Neuron (in vitro differentiated cells): ENCODE results near the gene MYPN.
A peak's percentile ranks its signal among the peaks of the same experiment; 100 is the strongest.

ENCODE experiments used
- H2AFZ ChIP-seq: one replicate; pipeline ENCODE4 v1.6.1; 2013; ENCODE audit warnings: low read depth, mild to moderate bottlenecking, inconsistent platforms, low read length, moderate library complexity
- H3K27me3 ChIP-seq: one replicate; pipeline ENCODE4 v1.6.1; 2013; ENCODE audit warnings: low read length; ENCODE audit not compliant: insufficient read depth
- H3K36me3 ChIP-seq: one replicate; pipeline ENCODE4 v1.6.1; 2013; ENCODE audit warnings: low read length; ENCODE audit not compliant: insufficient read depth
- H3K4me1 ChIP-seq: one replicate; pipeline ENCODE4 v1.6.1; 2013; ENCODE audit warnings: low read length; ENCODE audit not compliant: insufficient read depth
- H3K4me3 ChIP-seq: 2 replicates; pipeline ENCODE4 v1.5.1; 2013; ENCODE audit warnings: mild to moderate bottlenecking, low read length, moderate library complexity
- H3K9me3 ChIP-seq: one replicate; pipeline ENCODE4 v1.6.1; 2013; ENCODE audit warnings: low read length

Gene MYPN

DNA sequence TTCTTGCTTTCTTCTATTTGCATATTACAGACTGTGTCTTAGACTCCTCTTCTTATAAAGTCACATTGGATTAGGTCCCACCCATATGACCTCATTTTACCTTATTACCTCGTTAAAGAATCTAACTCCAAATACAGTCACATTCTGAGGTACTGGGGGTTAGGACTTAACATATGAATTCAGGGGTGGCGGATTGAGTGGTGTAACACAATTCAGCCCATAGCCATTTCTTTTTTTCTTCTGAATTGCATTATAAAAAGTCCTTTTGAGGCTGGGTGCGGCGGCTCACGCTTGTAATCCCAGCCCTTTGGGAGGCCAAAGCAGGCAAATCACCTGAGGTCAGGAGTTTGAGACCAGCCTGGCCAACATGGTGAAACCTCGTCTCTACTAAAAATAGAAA, 27.4 kb upstream of the MYPN start:
- no peak overlapping the region for H2AFZ ChIP-seq
- H3K4me3 ChIP-seq, result no peak overlapping the region
- no peaks in the 10 kb centered on the region for H3K36me3 ChIP-seq
- H3K27me3 ChIP-seq, result no peaks in the 10 kb centered on the region
- H3K9me3 ChIP-seq, result no peaks in the 10 kb centered on the region
- no peaks in the 10 kb centered on the region for H3K4me1 ChIP-seq

DNA sequence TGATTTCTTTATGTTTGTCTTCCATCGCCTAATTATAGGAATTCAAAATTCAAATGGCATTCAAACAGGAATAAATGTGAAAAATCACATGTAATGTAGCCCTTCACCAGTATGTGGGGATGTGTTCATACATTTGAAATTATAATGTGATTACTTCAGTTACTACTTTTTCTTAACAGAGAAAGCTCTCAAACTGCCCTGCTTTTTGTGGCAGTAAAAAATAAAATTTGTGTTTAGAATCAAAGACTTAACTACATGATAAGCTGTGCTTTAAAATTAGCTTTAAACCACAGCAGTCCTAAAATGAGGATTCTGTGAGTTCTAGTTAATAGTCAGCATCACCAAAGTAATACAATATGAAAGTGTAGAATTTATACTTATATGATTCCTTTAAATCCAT, 26.4 kb upstream of the MYPN start:
- H3K36me3 ChIP-seq, result no peaks in the 10 kb centered on the region
- H3K9me3 ChIP-seq, result no peaks in the 10 kb centered on the region
- peak overlapping the region; percentile 22 for H2AFZ ChIP-seq
- no peaks in the 10 kb centered on the region for H3K4me1 ChIP-seq
- peaks cover 4% of the 10 kb centered on the region for H3K27me3 ChIP-seq
- H3K4me3 ChIP-seq, result no peak overlapping the region

DNA sequence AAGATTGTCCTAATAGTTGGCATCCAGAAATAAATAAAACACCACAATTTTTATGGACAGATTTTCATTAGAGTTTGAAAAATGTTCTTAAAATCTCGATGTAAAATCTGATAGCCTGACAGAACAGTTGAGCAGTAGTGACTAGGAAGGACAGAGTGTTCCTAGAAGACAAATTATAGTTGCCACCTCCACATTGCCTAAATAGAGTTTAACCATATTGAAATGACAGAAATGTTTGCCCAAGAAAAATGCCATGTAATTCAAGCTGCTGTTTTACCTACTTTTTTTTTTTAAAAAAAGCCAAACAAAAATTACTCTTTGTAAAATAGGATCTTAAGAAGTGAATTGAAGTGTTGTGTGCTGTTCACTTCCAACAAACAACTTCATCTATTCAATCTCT, 25.3 kb upstream of the MYPN start:
- H3K36me3 ChIP-seq, result no peaks in the 10 kb centered on the region
- no peaks in the 10 kb centered on the region for H3K4me1 ChIP-seq
- H3K9me3 ChIP-seq, result no peaks in the 10 kb centered on the region
- H2AFZ ChIP-seq, result no peak overlapping the region
- H3K4me3 ChIP-seq, result no peak overlapping the region
- H3K27me3 ChIP-seq, result peaks cover 4% of the 10 kb centered on the region

DNA sequence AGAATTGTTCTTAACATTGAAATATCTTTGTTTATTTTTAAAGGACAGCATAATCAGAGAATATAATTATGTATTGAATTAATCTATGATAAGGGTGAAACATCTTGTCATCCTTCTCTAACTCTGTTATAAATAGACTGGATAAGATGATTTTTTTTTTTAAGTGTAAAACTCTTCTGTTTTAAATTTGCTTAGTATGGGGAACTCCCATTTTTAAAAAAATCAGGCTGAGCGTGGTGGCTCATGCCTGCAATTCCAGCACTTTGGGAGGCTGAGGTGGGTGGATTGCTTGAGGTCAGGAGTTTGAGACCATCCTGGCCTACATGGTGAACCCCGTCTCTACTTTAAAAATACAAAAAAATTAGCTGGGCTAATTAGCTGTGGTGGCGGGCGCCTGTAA, 24.8 kb upstream of the MYPN start:
- Histone ChIP-seq H3K9me3 (no peaks in the 10 kb centered on the region), H3K36me3 (no peaks in the 10 kb centered on the region), H3K4me3 (no peak overlapping the region), H3K27me3 (peaks cover 4% of the 10 kb centered on the region), H2AFZ (no peak overlapping the region), H3K4me1 (no peaks in the 10 kb centered on the region)

DNA sequence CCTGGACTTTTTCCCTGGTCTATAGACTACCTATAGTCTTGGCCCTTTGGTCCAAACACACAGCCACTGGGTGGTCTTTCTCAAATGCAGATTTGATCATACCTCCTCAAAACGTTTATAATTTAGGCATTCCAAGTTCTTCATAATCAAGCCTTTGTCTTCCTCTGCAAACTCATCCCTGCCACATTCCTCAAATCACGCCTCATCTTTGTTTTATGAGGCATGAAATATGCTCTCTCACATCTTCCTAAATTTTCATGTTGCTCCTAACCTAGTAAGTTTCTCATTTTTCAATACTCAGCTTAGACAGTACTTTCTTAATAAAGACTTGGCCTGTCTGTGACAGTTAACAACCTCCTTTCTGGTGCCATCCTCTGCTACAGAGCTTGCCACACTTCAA, 23.3 kb upstream of the MYPN start:
- no peaks in the 10 kb centered on the region for H3K4me1 ChIP-seq
- peaks cover 4% of the 10 kb centered on the region for H3K27me3 ChIP-seq
- H3K9me3 ChIP-seq, result no peaks in the 10 kb centered on the region
- H3K4me3 ChIP-seq, result no peak overlapping the region
- no peak overlapping the region for H2AFZ ChIP-seq
- no peaks in the 10 kb centered on the region for H3K36me3 ChIP-seq

DNA sequence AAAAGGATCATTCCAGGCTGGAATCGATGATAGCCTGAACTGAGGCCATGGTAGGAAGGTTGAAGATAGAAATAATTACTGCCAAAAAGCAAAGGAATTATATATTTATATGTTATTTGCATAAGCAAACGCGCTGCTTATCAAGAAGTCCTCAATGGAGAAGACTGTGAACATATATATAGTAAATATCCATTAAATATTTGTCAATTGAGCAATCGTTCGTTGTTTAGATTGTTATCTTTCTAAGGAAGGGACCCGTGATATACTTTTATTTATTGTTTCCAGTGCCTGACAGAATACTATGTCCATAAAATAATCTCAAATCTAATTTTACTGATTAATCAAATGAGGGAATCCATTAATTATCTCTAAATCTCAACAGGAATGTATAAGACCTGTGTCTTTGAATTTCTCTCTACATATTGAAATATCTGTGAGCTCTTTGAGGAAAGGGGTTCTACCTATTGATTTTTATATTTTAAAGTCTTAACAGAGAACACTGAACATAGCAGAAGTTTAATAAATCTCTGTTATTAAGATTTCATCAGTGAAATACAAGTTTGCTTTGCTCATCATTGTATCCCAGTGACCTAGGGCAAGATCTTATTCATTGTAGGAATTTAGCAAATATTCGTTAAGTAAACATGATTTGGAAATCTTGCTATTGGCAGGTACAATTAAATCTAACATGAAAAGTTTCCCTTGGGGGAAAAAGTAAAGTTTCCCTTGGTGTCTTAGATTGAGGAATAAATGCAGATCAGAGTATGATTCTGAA, 22.2 kb upstream of the MYPN start:
- Histone ChIP-seq H3K9me3 (no peaks in the 10 kb centered on the region), H3K27me3 (peaks cover 4% of the 10 kb centered on the region), H3K4me1 (no peaks in the 10 kb centered on the region), H3K4me3 (no peak overlapping the region), H2AFZ (no peak overlapping the region), H3K36me3 (no peaks in the 10 kb centered on the region)

DNA sequence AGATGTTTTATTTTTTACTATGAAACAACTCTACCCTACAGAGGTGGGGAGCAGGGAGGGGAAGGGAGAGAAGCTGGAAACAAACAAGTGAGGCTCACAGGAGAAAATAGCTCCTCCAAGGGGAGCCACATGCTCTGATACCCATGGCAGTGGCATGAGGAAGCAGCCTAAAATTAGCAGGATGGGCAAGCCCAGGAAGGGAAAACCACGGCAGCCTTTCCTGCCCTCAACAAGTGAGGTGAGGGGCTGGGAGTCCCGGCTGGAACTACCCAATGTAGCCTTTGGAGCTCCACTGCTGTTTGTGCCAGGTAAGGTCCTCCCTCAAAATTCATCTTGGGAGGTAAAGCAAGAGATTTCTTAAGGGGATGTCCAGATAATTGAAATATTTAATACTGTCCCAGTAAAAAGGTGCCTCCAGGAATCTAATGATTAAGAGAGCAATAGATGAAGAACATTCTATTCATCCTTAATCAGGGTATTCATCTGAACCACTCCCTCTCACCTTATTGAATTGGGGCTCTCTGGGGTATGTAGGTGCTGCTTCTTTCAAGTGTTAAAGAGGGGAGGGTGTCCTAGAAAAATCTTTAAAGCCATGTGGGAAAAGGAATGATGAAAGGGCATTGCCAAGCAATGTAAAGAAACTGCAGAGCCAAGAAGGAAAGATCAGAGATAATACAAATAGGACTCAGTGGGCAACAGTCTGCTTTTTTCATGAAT, 21.4 kb upstream of the MYPN start:
- H3K9me3 ChIP-seq, result no peaks in the 10 kb centered on the region
- no peaks in the 10 kb centered on the region for H3K36me3 ChIP-seq
- H3K27me3 ChIP-seq, result peaks cover 4% of the 10 kb centered on the region
- no peak overlapping the region for H3K4me3 ChIP-seq
- H2AFZ ChIP-seq, result no peak overlapping the region
- no peaks in the 10 kb centered on the region for H3K4me1 ChIP-seq

DNA sequence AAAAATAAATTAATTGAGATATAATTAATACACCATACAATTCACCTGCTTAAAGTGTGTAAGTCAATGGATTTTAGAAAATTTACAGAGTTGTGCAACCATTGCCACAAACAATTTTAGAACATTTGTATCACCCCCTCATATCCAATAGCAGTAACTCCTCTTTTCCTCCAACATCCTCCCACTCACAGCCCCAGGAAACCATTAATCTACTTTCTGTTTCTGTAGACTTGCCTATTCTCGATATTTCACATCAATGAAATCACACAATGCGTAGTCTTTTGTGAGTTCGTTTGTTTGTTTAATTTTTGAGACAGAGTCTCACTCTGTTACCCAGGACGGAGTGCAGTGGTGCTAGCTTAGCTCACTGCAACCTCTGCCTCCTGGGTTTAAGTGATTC, 20.5 kb upstream of the MYPN start:
- Histone ChIP-seq H3K4me3 (no peak overlapping the region), H3K36me3 (no peaks in the 10 kb centered on the region), H3K27me3 (peaks cover 4% of the 10 kb centered on the region), H3K4me1 (no peaks in the 10 kb centered on the region), H3K9me3 (no peaks in the 10 kb centered on the region), H2AFZ (no peak overlapping the region)

DNA sequence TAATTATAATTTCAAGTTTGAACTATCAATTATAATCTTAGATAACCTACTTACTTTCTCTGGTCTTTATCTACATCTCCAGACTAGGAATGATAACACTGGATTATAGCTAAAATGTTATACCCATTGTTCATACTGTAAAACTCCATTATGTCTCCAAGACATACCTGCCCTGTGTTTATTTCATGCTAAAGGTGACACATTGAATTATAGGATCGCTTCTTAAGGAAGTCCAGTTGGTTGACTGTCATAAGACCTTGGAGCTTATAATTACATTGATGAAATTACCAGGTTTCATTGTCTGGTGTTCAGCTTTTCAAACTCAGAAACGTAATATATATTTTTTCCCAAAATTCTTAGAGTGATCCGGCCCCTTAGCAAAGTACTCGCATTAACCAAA, 18.7 kb upstream of the MYPN start:
- H3K4me1 ChIP-seq, result no peaks in the 10 kb centered on the region

DNA sequence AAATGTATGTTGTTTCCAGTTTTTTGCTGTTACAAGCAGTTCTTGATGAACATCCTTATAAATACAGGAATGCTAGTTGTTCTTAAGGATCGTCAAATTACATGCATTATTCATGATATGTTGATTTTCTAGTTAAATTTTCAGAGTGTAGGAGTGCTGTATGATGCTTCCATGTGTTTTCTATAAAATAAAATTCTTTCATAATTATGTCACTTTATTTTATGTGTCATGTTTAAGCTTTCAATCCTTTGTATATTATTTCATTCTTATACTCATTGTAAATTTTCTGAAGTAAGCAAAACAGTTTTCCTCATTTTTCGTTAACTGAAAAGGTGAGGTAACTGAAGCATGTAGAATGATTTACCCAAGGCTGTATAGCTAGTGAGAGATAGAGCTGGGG, 16.8 kb upstream of the MYPN start:
- Histone ChIP-seq H3K4me3 (no peak overlapping the region), H3K27me3 (peaks cover 3% of the 10 kb centered on the region), H3K9me3 (no peaks in the 10 kb centered on the region), H3K36me3 (no peaks in the 10 kb centered on the region), H3K4me1 (peaks cover 2% of the 10 kb centered on the region), H2AFZ (no peak overlapping the region)

More for the DNA sequence above, 18.7 kb upstream of the MYPN start:
- no peak overlapping the region for H2AFZ ChIP-seq
- no peak overlapping the region for H3K4me3 ChIP-seq
- peaks cover 4% of the 10 kb centered on the region for H3K27me3 ChIP-seq
- H3K36me3 ChIP-seq, result no peaks in the 10 kb centered on the region
- H3K9me3 ChIP-seq, result no peaks in the 10 kb centered on the region

DNA sequence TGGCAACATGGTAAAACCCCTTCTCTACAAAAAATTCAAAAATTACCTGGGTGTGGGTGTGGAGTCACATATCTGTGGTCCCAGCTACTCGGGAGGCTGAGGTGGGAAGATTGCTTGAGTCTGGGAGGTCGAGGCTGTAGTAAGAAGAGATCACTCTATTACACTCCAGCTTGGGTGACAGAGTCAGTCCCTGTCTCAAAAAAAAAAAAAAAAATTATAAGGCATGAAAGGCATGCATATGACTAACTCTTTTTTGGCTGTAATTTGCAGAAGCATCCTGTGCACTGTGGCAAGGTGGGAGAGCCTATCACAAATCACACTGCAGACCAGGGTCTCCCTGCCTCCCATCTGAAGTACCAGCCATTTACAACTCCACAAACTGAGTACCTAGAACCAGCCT, 14.1 kb upstream of the MYPN start:
- Histone ChIP-seq H3K4me1 (peaks cover 2% of the 10 kb centered on the region), H3K9me3 (no peaks in the 10 kb centered on the region), H2AFZ (no peak overlapping the region), H3K36me3 (no peaks in the 10 kb centered on the region), H3K4me3 (no peak overlapping the region), H3K27me3 (no peaks in the 10 kb centered on the region)

DNA sequence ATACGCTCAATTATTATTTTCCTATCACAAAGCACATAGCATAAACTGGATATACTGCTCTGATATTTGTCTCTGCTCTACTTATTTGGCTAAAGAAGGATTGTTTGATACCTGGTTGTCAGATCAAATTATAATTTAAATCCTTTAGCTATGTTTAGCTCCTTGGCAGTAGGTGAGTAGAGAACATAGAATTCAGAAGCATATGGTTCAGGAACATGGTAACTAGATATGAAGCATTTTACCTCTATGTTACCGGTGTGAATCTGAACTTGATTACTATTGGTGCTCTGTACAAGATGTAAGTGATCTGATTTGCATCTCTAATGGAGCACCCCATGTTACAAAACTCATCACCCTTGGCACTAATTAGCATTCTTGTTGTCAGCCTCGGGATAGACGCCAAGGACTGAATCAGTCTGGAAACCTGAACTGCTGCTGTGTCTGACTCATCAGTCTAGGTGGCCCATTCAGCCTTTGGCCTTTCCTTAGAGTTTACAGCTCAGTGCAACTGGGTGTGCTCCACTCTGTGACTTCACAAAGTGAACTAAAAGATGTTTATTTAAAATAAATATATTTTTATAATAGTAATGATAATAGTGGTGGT, 12.3 kb upstream of the MYPN start:
- Histone ChIP-seq H3K27me3 (no peaks in the 10 kb centered on the region), H2AFZ (no peak overlapping the region), H3K4me3 (no peak overlapping the region), H3K4me1 (peaks cover 2% of the 10 kb centered on the region), H3K9me3 (no peaks in the 10 kb centered on the region), H3K36me3 (no peaks in the 10 kb centered on the region)

DNA sequence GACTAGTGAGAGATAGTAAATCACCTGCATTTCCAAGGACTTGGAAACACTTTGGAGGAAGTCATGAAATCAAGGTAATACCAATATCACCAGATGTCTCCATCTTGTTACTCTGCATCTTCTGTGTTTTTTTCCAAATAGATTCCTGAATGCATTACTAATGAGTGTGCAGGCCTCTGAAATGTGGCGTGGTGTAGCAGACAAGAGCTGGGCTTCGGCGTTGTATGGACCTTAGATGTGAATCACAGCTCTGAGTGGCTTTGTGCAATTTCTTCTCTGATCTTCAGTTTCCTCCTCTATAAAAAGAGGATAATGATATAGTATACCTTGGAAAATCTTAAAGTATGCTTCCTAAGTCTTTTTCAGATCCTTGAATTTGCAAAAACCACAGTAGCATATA, 9.6 kb upstream of the MYPN start:
- Histone ChIP-seq H3K9me3 (no peaks in the 10 kb centered on the region), H3K4me1 (peaks cover 2% of the 10 kb centered on the region), H2AFZ (no peak overlapping the region), H3K27me3 (no peaks in the 10 kb centered on the region), H3K36me3 (no peaks in the 10 kb centered on the region), H3K4me3 (no peak overlapping the region)
